Activated T-helper 1 cell treated with anti-CD3 and anti-CD28 coated beads, Interleukin-2, amount 50 U/mL, for 16 hours (primary cell): ENCODE measurements around the gene DLD.
"Not testable (repeated sequence)": the region's sequence is repeated elsewhere in the genome, so short reads cannot be mapped to it uniquely, and the experiment has no call there.

Source experiments
- DNase-seq, 2 donors: peaks; one replicate each; pipeline ENCODE4 v3.0.0-alpha.2; 2020; ENCODE audit warnings: low read depth in 1 of 2, low spot score in 1 of 2

Gene DLD

DNA sequence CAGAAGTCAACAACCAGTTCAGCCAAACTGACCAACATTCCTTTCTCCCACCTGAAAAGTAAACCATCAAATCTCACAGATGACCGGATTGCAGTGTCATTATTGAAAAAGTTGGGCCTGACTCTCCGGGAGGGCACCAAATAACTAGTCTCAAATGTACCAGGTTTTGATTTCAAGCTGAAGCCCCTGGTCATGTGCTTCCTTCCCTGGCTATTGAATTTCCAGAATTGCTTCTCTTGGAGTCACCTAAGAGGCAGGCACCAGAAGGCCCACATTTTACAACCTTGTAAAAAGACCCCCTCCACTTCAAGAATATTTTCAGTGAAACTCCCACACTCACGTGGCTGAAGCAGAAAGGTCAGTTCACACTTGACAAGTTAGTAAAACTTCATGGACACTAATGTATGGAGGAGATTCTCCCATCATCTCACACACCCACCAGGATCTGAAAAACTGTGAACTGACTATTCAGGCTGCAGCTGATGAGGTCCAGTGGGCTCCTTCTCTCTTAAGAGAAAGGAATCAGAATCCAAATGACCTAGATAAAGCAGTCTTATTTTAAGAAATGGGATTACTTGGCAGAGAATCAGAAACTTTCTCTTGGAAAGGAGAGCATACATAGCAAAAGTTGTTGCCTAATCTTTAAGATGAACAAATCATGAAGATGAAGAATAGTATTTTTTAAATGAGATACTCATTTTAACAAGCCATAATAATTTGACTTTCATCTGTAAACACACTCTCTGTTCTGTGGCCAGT is 53.6 kb downstream of the DLD start:
- no peak for DNase-seq

DNA sequence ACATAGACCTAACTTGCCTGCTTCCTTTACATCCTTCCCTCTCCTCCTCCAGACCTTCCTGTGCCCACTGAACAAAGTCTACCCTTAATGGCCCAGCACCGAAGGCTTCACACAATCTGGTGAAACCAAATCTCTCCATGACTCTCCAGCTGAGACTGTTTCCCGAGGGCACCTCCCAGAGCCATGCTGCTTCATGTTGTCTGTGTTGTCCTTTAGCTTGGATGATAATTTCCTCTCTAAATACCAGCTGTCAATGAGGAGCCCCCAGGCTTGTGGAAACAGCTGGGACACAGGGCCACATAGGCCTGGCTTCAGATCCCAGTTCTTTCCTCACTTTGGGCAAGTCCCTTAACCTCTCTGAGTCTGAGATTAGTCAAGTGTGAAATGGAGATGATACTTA is 54.3 kb downstream of the DLD start:
- no peak for DNase-seq

DNA sequence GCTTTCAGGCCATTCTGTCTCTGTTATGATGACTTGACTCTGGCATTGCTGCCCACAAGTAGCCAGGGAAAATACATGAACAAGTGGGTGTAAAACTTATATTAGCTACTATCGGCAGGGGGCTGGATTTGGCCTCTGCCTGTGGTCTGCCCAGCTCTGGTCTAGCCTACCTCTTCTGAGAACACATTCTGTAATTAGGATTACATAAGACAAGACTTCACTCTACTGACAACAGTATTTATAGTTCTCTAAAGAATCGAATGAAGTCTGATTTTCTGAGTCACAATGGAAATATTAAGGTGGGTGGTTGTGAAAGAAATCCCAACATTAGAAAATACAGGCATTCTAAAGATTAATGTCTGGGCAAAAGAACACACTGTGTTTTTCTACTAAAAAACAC is 55.5 kb downstream of the DLD start:
- no peak for DNase-seq

DNA sequence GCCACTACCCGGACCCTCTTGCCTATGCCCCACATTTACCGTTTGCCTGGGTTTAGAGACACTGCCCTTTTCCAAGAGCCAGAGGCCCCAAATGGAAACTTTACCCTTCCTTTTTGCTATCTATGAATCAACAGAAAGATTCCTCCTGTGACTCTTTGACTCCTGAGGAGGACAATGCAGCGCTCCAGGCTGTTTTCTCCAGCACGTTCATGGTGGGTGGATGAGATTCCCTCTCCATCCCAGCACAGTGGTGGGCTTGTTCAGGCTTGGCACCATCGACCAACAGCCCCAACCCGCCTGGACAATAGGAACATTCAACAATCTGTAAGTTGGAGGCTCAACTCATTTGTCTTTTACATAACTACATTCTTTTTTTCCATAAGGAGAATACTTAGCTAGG is 55.9 kb downstream of the DLD start:
- no peak for DNase-seq

DNA sequence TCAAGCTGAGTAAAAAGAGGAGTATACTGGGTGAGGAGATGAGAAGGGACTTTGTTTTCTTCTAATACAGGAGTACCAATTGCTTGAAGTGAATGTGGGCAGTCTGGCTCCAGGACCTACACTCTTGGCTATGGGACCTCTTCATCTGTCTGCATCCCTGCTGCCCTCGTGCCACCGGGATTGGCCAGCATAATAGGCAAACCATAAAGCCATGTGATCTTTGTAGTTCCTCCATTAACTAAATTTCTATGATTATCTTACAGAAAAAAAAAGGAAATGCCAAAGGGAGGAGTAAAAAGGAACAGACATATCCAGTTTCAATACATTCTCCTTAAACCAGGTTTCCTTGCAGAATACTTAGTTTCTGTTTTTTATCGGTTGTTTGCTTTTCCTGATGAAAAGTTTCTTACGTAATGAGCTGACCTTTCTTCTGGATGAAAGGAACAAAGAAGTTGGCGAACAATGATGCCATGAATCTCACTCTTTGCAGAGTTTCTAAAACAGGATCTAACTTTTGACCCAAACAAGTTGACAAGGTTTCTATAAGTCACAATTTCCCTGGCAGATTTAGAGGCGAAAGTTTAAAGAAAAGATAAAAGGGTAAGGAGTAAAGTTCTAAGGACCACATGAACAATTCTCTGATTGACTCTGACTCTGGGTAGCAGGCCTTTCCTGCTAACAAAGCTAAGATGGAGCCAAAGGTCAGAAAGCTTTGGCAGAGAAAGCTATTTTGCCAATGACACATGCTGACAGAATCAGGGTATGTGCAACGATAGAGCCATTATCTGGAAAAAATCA is 57.9 kb downstream of the DLD start:
- no peak for DNase-seq

DNA sequence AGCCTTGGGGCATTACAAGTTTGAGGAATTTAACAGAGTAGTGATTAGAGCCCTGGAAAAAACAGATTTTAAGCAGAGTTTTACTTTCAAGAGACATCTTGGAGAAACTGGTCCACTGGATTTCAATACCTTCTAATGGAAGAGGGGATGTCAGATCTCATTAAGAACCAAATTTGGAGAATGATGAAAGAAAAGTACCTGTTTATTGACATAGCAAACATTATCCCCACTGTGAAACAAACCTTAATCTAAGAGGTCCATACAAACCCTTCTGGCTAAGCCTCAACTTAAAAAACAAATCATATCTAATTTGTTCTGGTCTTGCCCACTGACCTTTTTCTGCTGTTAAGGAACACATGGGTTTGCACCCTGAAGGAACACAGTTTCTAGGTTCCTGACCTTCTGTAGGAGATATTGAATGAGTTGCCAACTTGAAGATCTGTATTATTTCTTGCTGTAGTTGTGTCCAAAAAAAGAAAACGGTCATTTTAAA is 58.5 kb downstream of the DLD start:
- no peak for DNase-seq

DNA sequence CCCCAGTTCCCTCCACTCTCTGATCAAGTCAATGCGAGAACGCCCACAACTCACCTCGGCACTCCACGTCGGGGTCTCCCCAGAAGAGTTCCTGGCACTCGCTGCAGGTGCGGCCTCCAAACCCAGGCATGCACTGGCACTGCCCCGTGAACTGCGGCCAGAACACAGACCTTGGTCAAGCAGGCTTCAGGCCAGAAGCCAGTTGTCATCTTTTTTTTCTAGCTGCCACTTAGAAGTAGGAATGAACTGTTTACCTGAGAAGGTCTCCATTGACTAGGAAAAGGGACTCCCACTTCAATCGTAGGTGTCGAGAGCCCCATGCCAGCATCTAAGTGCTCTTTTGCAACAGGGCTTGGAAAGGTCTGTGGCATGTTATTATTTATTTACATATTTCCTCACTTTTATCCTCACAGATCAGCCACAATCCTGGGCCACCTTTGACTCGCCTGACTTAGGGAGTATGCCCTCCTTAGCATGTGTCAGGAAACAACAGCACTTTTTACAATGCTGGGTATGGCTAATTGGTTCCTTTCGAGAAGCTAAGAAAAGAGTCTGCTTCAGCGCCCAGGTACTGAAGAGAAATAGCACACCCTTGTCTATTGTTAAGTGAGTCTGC is 60.3 kb downstream of the DLD start:
- DNase-seq: no peak

DNA sequence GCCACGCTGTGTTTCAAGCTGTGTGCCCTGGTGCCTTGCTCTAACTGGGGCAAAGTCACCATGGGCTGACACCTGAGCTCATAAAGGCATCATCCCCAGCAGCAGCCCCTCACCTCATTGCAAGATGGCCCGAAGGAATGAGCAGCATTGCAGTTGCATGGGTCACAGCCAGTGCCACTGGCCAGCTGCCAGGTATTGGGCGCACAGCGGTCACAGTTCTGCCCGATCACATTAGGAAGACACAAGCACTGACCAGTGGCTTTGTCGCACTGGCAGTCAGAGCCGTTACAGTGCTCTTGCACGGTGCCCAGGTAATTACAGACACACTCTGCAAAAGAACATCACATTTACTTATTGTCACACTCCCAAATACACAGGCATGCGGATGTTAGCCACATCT is 60.9 kb downstream of the DLD start:
- no peak for DNase-seq

DNA sequence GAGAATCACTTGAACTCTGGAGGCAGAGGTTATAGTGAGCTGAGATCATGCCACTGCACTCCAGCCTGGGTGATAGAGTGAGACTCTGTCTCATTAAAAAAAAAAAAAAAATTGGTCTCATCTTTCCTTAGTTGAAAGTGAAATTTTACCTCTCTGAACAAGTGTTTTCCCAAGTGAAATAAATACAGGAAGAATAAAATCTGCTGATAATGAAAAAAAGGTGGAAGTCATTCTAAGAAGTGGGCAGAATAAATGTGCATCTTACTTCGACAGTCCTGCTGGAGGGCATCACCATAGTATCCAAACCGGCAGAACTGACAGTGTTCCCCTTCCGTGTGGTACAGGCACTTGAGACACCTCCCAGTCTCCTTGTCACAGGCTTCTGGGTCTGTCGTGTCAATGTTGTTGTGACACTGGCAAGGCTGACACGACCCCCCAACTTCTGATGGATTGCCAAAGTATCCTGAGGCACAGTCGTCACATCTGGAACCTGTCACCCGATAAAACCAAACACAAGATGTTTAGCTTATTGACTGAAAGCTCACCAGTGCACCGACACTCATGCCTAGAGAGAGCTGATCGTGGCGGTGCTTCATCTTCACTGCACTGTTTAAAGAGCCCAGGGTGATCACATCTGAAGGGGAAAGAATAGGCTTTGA is 62.4 kb downstream of the DLD start:
- no peak for DNase-seq

DNA sequence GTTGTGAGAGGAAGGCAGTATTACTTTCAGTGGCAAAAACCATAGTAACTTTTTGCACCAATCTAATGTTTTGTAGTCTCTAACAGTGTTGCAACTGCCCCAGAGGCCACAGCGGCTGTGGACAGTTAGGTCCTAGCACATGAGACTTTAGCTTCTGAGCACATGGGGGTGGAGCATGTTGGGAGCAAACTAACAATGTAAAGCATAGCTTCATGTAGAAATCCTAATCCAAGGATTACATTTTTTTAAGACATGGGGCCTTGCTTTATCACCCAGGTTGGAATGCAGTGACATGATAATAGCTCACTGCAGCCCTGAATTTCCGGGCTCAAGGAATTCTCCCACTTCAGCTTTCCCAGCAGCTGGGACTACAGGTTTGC is 62.9 kb downstream of the DLD start:
- DNase-seq: no peak

DNA sequence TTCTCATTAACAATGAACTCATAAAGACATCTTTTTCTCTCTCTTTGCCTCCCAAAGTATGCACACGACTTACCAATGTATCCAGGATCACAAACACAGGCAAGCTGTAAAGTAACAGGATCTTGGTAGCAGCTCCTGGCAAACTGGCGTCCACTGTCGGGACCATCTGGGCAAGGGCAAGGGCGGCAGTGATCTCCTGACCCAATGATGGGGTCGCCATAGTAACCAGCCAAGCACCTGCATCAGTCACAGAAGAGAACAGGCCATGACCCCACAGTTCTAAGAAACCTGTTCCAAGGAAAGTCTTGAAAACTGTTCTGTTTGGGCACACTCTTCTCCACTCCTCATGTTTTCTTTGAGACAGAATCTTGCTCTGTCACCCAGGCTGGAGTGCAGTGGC is 64.4 kb downstream of the DLD start:
- DNase-seq: no peak

DNA sequence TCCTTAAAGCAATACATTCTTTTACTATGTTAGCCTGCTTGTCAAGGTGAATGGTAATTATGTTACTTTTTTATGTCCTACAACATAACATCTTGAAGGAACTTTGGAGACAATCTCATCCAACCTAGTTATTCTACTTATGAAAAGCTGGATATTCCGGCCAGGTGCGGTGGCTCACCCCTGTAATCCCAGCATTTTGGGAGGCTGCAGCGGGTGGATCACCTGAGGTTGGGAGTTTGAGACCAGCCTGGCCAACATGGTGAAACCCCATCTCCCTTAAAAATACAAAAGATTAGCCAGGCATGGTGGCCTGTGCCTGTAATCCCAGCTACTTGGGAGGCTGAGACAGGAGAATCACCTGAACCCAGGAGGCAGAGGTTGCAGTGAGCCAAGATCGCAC is 66.0 kb downstream of the DLD start:
- DNase-seq: not testable (repeated sequence)

DNA sequence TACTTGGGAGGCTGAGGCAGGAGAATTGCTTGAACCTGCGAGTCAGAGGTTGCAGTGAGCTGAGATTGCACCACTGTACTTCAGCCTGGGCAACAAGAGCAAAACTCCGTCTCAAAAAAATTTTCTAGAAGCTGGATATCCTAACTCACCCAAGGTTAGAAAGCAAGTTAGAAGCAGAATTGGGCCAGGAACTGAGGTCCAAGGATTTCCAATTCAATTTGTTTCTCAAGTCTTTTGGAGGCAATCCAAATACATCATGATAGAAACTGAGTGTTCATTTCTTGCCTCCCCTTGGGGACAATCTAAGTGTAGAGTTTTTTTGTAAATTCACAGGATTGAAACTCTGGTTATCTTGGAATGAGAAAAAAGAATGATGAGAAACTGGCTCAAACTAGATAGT is 66.5 kb downstream of the DLD start:
- no peak for DNase-seq

DNA sequence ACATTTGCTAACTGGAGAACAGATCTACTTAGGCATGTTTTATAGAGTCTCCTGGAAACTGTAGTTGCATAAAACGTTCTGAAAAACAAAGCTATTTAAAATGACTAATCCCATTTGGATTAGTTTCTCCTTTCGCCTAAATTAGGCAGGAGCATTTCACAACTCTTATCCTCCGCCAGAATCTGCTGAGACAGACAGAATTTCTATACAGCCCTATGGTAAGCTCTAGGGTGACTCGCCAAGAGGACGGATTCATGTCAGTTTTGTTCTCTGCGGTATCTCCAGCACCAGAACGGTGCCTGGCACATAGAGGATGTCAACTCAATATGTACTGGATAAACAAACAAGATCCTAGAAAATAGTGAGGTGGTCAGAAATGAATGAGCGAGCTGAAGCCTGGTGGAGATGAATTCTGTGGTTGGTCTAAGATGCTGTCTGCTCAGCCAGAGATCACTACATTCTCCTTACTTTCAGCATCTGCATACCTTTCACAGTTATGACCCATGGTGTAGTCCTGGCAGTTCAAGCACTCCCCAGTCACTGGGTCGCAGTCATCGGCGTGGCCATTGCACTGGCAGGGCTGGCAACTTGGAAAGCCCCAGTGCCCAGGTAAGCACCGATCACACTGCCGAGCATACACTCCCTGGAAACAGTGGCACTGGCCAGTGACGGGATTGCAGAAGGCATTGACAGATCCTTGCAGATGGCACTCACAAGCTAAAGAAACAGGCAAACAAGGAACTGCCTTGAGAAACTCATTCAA is 68.0 kb downstream of the DLD start:
- DNase-seq: no peak

DNA sequence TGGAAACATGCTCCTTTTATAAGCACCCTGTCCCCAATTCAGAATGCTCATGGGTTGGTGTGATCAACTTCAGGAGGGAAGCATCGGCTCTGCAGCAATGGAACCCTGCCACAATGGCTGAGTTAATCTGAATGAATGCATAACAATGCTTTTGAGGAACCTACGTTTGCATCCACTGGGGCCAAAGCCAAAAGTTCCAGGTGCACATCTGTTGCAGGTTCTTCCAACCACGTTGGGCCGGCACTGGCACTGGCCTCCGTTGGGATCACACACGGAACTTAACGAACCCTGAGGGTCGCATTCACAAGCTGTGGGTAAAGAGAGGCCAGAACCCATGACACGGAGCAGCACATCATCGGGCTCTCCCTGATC is 68.5 kb downstream of the DLD start:
- no peak for DNase-seq

DNA sequence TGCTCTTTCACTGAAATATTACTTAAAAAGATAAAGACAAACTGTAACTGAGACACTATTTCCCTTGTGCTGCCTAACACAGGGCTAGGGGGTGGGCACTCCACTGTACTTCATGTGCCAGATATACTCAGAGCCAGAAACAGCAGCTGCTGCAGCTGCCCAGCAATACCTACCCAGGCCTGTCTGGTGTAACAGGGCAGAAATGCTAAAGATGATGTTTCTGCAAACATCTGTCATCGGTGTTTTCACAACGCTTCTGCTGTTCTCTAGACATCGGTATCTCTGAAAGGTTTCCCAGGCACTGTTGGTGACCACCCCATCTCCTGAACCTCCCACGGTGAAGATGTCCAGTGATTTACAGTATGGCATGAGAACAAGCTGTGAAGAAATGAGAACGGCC is 69.3 kb downstream of the DLD start:
- DNase-seq: no peak

DNA sequence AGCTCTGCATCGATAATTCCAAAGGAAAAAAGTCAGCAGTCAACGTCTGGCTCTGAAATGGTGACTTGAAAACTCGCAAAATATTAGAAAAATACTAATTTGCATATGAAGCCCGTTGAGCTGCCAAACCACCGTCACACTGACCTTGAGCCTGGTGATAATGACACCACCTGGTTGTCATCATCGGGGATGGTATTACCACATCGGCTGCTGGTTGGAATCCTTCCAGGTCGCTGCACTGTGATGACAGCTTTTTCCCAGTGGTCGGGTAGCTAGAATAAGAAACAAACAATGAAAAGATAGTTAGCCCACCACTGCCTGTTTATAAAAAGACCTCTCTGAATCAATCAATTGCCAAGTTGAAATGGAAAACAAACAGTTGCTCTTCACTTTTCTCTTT is 70.4 kb downstream of the DLD start:
- no peak for DNase-seq

DNA sequence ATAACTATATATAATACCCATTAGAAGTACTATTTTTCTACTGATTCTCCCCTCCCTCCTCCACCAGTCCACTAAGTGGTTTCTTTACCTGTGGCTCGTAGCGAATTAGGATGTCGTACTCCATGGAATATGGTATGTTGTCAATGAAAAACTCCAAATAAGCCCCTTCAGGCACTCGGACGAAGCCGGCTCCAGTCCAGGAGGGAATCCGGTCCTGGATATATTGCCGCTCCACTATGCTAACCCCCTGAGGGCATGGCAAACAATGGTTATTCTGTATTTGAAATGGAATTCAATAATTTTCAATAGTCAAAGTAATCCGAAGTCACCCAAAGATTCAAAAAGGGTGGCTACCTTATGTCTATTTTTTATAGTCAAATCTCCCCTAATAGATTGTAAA is 71.8 kb downstream of the DLD start:
- DNase-seq: no peak

DNA sequence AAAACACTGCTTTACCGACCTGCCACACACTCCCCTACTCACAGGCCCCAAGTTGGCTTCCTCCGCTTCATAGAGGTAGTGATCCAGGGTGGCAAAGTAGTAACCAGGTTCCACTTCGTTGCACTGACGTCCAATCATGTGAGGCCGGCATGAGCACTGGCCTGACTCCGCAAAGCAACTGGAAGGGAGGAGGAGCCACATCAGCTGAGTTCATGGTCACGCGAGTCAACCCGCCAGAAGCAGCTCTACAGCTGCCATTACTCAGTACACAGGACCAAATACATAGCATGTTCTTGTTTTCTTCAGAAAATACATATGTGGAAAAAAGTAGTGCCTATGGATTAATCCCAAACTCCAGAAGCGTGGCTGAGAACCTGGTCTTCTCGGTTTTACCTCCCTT is 73.5 kb downstream of the DLD start:
- DNase-seq: no peak

DNA sequence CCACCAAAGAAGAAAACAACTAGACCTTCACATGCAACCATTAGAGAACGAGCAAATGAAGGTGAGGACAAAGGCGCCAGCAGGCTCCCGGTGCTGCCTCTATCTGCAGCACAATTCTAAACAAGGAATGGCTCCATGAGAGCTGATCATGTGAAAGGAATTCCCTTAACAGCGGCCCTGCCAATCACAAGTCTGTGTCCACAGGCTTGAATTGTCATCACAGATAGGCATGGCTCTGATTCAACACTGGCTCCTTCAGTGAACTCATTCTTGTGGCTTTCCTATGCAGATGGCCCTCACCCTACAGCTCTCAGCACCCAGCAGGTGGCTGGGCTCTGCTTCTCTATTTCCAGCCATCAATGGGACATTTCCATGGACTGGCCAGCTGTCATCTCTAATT is 75.7 kb downstream of the DLD start:
- DNase-seq: no peak

DNA sequence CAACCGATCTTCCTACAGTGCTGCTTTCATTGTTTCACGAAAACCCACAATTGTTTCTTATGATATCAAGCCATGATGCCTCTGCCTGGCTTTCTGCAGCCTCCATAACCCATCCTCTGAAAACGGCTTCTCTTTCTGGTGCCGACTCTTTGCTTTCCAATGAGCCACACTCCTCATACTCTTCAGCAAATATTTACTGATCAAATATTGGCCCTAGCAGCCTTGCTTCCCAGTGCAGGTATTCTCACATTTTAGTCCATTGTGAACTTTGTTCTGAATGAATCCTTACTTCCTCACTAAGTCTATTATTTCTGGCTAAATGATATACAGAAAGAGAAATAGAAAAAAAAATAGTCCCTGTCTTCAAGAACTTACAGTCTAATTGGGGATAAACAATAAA is 76.4 kb downstream of the DLD start:
- DNase-seq: no peak
